BJ (cell line): ENCODE measurements around the gene CAPN8. TPM values are rescaled to one million over a fixed set of nuclear protein-coding genes. Genes with fewer than 3 reads are reported as not detected.

ENCODE experiments used
- CTCF ChIA-PET: fragments of 350-600 bp; formaldehyde crosslinking; extraction: SDS; loops from one replicate; lab custom pipeline; 2021; ENCODE audit warnings: antibody characterized with exemption, inconsistent platforms; lab: Yijun Ruan, JAX
- POLR2A ChIA-PET: fragments of 300-600 bp; sonication (Branson Sonifier 250); formaldehyde crosslinking; extraction: SDS; loops from one replicate; lab custom pipeline; 2021; ENCODE audit warnings: antibody characterized with exemption; lab: Charles Lee
- DNase-seq: peaks from one replicate; pipeline ENCODE4 v3.0.0-alpha.2; 2011; ENCODE audit warnings: low read depth
- H3K27me3 ChIP-seq: 2 replicates; pipeline ENCODE4 v1.6.0; 2011; ENCODE audit warnings: low read length; ENCODE audit not compliant: control insufficient read depth, insufficient read depth
- H3K36me3 ChIP-seq: 2 replicates; pipeline ENCODE4 v1.5.1; 2011; ENCODE audit warnings: low read length; ENCODE audit not compliant: control insufficient read depth, insufficient read depth
- H3K4me3 ChIP-seq: 2 replicates; pipeline ENCODE4 v1.5.1; 2011; ENCODE audit warnings: low read depth, mild to moderate bottlenecking, control low read depth, low read length
- polyA plus RNA-seq: library from polyadenylated mRNA; depleted of rRNA; stranded (reverse); fragments of >200 nt; gene quantifications from 2 replicates; pipeline ENCODE4 v1.2.3, GENCODE V29; 2011
- TF ChIP-seq, protein P1 (sequence below): IDR thresholded peaks from 2 replicates; pipeline ENCODE4 v1.5.1; 2011; ENCODE audit warnings: low read depth, mild to moderate bottlenecking, control low read depth, inconsistent platforms, low read length, moderate library complexity; ENCODE audit not compliant: insufficient read depth

The CAPN8 gene
- polyA plus RNA-seq, 1 experiment, result not detected

DNA sequence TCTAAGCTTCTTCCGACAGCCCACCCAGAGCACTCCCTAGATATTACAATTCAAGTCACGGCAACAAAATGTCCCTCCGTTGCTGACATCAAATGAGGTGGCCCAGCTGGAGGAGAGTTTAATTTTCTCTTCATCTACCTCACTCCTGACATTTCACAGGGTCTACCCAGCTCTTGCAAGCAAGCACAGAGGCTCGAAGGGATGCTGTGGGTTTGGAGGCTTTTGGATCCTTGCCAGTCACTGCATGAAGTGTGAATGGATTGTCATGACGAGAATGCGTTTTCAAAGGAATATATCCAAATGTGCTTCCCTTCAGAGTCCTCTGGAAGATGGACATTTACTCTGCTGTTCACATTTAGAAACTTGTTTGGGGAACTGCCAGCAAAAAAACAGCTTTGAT lies 33.5 kb downstream of the CAPN8 start:
- CTCF ChIA-PET, result interaction anchor here (1.1 kb wide), 1 partner anchor 75 kb away, joined by 4 read pairs; no protein-coding TSS in a partner anchor
- TF ChIP-seq, protein P1, sequence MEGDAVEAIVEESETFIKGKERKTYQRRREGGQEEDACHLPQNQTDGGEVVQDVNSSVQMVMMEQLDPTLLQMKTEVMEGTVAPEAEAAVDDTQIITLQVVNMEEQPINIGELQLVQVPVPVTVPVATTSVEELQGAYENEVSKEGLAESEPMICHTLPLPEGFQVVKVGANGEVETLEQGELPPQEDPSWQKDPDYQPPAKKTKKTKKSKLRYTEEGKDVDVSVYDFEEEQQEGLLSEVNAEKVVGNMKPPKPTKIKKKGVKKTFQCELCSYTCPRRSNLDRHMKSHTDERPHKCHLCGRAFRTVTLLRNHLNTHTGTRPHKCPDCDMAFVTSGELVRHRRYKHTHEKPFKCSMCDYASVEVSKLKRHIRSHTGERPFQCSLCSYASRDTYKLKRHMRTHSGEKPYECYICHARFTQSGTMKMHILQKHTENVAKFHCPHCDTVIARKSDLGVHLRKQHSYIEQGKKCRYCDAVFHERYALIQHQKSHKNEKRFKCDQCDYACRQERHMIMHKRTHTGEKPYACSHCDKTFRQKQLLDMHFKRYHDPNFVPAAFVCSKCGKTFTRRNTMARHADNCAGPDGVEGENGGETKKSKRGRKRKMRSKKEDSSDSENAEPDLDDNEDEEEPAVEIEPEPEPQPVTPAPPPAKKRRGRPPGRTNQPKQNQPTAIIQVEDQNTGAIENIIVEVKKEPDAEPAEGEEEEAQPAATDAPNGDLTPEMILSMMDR, result no peak
- no peak overlapping the region for H3K4me3 ChIP-seq
- POLR2A ChIA-PET, result no interaction called here
- H3K27me3 ChIP-seq, result peaks cover 2% of the 10 kb centered on the region
- no peaks in the 10 kb centered on the region for H3K36me3 ChIP-seq
- no peak for DNase-seq

DNA sequence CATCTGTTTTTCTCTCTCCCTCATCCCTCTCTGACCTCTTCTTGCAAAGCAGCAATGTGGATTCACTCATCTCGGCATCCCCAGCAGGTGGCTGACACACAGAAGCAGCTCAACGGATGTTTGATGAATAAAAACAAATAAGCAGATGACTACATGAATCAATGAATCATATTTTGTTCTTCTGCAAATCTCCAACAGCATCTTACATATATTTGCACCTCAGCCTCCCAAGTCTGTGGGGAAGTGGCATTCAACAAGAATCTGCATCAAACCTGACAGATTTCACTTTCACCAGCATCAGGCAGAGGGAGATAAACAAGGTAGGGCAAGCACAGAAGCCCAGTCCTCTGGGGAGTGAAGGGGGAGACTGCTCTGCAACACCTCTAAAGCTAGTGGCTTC lies 34.0 kb downstream of the CAPN8 start:
- no peak overlapping the region for H3K4me3 ChIP-seq
- peaks cover 2% of the 10 kb centered on the region; the same call in 1 of the 2 replicates for H3K27me3 ChIP-seq
- H3K36me3 ChIP-seq, result no peaks in the 10 kb centered on the region
- no peak for DNase-seq
- ChIA-PET CTCF (interaction anchor here (0.8 kb wide), 1 partner anchor 20 kb away, joined by 4 read pairs; no protein-coding TSS in a partner anchor), POLR2A (no interaction called here)
- TF ChIP-seq, protein P1, result no peak

DNA sequence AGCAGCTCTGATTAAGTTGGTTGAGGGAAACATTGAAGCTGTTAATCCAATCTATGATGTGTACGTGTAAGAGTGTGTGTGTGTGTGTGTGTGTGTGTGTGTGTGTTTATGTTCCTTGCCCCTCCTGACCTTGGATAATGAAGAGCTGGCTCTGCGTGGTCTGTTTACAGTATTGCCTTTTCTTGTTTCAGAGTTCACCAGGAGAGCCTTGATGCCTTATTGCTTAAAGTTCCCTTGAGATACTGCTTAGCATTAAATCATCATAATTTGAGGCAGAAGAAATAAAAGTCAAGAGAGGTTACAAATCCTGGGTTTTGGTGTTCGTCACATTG lies 36.4 kb downstream of the CAPN8 start:
- Histone ChIP-seq H3K27me3 (0 out of 2 replicates have a peak, but pooled peaks cover 2% of the 10 kb centered on the region), H3K4me3 (no peak overlapping the region), H3K36me3 (no peaks in the 10 kb centered on the region)
- TF ChIP-seq, protein P1, result no peak
- ChIA-PET CTCF (interaction anchor here (0.6 to 2.2 kb wide), 8 partner anchors 8 to 499 kb away, joined by 3 to 6 read pairs (median 4); no protein-coding TSS in a partner anchor), POLR2A (no interaction called here)
- no peak for DNase-seq

DNA sequence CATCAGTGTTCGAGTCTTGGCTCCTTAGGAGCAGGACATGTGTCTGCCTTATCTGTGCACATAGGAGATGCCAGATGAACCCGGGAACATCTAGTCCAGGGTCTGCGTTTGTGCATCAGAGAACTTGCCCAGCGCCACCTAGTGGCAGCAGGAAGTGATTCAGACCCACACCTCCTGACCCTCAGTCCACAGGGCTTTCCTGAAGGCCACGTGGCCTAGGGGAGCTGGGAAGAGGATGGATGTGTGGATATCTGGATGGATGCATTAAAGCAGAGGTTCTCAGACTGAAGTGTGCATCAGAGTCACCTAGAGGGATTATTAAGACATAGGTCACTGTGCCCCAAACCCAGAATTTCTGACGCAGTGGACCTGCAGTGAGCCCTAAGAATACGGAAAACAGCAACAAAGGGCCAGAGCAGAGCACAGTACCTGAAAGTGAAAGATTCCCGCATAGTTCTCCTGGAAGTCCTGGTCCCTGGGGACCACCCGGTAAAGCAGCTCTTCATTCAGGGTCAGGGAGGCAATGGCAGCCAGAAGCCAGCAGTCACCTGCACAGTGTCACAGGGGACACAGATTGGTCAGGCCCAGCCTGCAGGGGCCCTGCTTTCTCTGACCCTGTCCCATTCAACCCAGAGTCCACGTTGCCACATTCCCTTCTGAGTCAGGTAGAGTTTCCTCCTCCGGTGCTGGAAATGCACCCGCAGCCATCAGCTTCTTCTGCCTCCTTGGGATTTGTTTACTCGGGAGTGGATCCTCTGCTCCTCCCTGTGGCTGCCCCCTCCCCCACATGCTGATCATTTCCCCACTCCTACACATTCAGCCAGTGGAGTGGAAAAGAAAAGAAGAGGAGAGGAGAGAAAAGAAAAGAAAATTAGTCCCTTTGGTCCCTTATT lies 37.0 kb downstream of the CAPN8 start:
- no peaks in the 10 kb centered on the region for H3K27me3 ChIP-seq
- TF ChIP-seq, protein P1, result peak; percentile 53
- H3K36me3 ChIP-seq, result no peaks in the 10 kb centered on the region
- POLR2A ChIA-PET, result no interaction called here
- DNase-seq, result no peak
- no peak overlapping the region for H3K4me3 ChIP-seq
- CTCF ChIA-PET, result interaction anchor here (0.8 to 2.2 kb wide), 8 partner anchors 9 to 498 kb away, joined by 3 to 6 read pairs (median 4); no protein-coding TSS in a partner anchor

DNA sequence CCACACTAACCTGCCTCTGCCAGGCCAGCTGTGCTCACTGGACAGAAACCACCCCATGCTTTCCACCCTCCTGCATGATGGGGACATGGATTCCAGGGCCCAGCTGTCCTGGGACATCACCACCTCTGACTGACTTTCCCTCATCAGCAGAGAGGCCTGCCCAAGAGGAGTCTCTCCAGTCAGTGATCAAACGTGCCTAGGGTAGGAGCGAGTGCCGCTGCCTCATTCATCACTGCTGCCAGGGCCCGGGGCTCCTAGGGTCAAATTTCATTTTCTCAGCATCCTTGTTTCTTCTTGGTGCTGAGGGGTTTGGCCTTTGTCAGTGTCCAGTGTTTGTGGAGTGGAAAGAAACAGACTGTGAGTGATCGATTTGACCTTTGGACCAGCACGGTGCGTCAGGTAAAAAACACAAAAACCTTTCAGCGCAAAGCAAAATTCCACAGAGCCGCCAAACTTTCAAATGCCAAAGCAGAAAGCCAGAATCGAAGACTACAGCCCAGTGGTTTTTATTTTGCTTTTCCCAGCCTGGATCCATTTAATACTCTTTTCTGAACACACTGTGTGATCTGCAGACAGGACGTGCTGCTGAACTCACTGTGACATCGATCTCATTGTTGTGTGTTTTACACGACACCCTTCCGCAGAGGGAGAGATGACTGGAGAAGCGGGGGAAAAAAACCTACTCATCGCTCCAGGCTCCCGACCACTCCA lies 43.2 kb downstream of the CAPN8 start:
- ChIA-PET POLR2A (no interaction called here), CTCF (no interaction called here)
- no peaks in the 10 kb centered on the region for H3K27me3 ChIP-seq
- TF ChIP-seq, protein P1, result no peak
- DNase-seq, result no peak
- no peaks in the 10 kb centered on the region for H3K36me3 ChIP-seq
- no peak overlapping the region for H3K4me3 ChIP-seq
